Transverse colon (tissue), 4 donors: ENCODE measurements around the gene FKBP1C.

Source experiments
- CTCF ChIP-seq, 5 experiments: fragments of 200-600 bp in 3 of 5; fragments of 450-650 bp in 2 of 5; sonication (generic) in 3 of 5; IDR thresholded peaks; 1 replicate in 2 of 5; 2 replicates in 3 of 5; pipeline ENCODE4 v1.5.1; 2016 to 2017; ENCODE audit warnings: antibody characterized with exemption in 5 of 5, inconsistent platforms in 3 of 5, mild to moderate bottlenecking in 2 of 5, moderate library complexity in 1 of 5
- EP300 ChIP-seq: sonication (generic); formaldehyde crosslinking; IDR thresholded peaks from one replicate; pipeline ENCODE4 v1.6.1; 2017; ENCODE audit warnings: antibody characterized with exemption, low read depth
- POLR2A ChIP-seq: fragments of 450-650 bp; IDR thresholded peaks from one replicate; pipeline ENCODE4 v1.6.1; 2016; ENCODE audit warnings: antibody characterized with exemption, mild to moderate bottlenecking, moderate library complexity
- POLR2AphosphoS5 ChIP-seq, 3 donors: sonication (generic); formaldehyde crosslinking; IDR thresholded peaks; one replicate each; pipeline ENCODE4 v1.6.1; 2016; ENCODE audit warnings: antibody characterized with exemption in 3 of 3

DNA sequence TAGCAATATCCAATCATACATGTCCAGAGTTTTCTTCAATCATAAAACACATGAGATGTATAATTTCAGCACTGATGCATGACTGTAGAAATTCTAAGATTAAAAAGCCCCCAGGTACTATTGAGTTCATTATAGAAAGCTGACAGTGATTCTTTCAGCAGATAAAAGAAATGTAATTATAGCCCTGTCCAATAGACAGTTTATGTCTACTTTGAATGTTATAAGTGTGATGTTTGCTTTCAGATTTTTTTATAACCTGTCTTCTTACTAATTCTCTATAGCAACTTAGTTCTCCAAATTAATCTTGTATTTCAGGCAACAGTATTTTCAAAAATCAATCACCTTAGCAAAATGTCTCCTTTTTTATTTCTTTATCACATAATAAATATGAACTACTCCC, 13.5 kb upstream of the FKBP1C start:
- no peak for TF ChIP-seq POLR2A
- no peak for TF ChIP-seq POLR2AphosphoS5 (IDR thresholded peaks at IDR 0.05)
- TF ChIP-seq CTCF (IDR thresholded peaks at IDR 0.05): no peak
- TF ChIP-seq EP300: no peak
